ENCODE data around the gene HHAT. TPM values are rescaled to one million over a fixed set of nuclear protein-coding genes. Genes with fewer than 3 reads are reported as not detected.

The HHAT gene
- total RNA-seq, 1 donor from 2014 or later, result 11.4 TPM

GRCh38 chr1:210490781-210491180, 162.1 kb downstream of the HHAT start:
- Histone ChIP-seq H3K36me3 (ENCODE audit: insufficient read depth, low read length) (no peaks in the 10 kb centered on the region), H3K9me3 (ENCODE audit: insufficient read depth, low read depth, low read length) (no peaks in the 10 kb centered on the region), H4K20me1 (ENCODE audit: insufficient read depth, low read length) (no peaks in the 10 kb centered on the region), H3K9ac (ENCODE audit: low read length) (no peak overlapping the region), H3K4me1 (ENCODE audit: insufficient read depth, low read length) (peaks cover 3% of the 10 kb centered on the region), H3K4me2 (ENCODE audit: low read length) (no peak overlapping the region), H3K27ac (ENCODE audit: low read depth, low read length) (no peak overlapping the region), H2AFZ (ENCODE audit: low read depth, low read length) (no peak overlapping the region), H3K4me3 (ENCODE audit: insufficient read depth, low read depth, low read length) (no peak overlapping the region), H3K27me3 (ENCODE audit: insufficient read depth, low read length) (no peaks in the 10 kb centered on the region), H3K79me2 (ENCODE audit: insufficient read depth, low read length) (no peaks in the 10 kb centered on the region)
- Mint-ChIP-seq H3K9me3 (ENCODE audit: unreplicated experiment) (no peaks in the 10 kb centered on the region), H3K4me1 (ENCODE audit: low read depth, unreplicated experiment) (no peaks in the 10 kb centered on the region), H3K36me3 (ENCODE audit: low read depth, unreplicated experiment) (peaks cover 8% of the 10 kb centered on the region), H3K4me3 (ENCODE audit: unreplicated experiment) (no peak overlapping the region), H3K27me3 (ENCODE audit: low read depth, unreplicated experiment) (no peaks in the 10 kb centered on the region), H3K27ac (ENCODE audit: unreplicated experiment) (no peak overlapping the region)
- DNase-seq (ENCODE audit: low read depth) (no peak), FAIRE-seq (no peak)
- no peak for TF ChIP-seq EZH2 (IDR thresholded peaks at IDR 0.05; ENCODE audit: insufficient read depth, low read length)
- TF ChIP-seq, protein P1, sequence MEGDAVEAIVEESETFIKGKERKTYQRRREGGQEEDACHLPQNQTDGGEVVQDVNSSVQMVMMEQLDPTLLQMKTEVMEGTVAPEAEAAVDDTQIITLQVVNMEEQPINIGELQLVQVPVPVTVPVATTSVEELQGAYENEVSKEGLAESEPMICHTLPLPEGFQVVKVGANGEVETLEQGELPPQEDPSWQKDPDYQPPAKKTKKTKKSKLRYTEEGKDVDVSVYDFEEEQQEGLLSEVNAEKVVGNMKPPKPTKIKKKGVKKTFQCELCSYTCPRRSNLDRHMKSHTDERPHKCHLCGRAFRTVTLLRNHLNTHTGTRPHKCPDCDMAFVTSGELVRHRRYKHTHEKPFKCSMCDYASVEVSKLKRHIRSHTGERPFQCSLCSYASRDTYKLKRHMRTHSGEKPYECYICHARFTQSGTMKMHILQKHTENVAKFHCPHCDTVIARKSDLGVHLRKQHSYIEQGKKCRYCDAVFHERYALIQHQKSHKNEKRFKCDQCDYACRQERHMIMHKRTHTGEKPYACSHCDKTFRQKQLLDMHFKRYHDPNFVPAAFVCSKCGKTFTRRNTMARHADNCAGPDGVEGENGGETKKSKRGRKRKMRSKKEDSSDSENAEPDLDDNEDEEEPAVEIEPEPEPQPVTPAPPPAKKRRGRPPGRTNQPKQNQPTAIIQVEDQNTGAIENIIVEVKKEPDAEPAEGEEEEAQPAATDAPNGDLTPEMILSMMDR (IDR thresholded peaks at IDR 0.05; ENCODE audit: insufficient read depth, low read depth, low read length), result no peak

DNA sequence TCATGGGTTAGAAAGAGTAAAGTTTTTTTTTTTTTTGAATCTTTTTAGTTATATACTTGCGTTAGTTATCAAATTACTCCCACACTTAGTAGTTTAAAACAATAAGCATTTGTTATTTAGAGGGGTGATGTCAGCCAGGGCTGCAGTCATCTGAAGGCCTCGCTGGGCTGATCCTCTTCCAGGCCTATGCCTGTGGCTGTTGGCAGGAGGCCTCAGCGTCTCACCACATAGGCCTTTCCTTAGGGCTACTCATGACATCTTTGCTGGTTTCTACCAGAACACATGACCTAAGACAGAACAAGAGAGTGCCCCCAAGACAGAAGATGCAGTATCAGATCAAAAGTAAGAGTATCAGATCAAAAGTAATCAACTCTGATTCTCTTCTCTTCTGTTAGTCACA, 167.4 kb downstream of the HHAT start:
- Histone ChIP-seq H3K4me2 (ENCODE audit: low read length) (no peak overlapping the region), H3K27ac (ENCODE audit: low read depth, low read length) (peak overlapping the region; percentile 13), H3K27me3 (ENCODE audit: insufficient read depth, low read length) (no peaks in the 10 kb centered on the region), H3K4me1 (ENCODE audit: insufficient read depth, low read length) (peaks cover 8% of the 10 kb centered on the region), H4K20me1 (ENCODE audit: insufficient read depth, low read length) (no peaks in the 10 kb centered on the region), H3K4me3 (ENCODE audit: insufficient read depth, low read depth, low read length) (no peak overlapping the region), H3K79me2 (ENCODE audit: insufficient read depth, low read length) (no peaks in the 10 kb centered on the region), H2AFZ (ENCODE audit: low read depth, low read length) (no peak overlapping the region), H3K36me3 (ENCODE audit: insufficient read depth, low read length) (no peaks in the 10 kb centered on the region), H3K9me3 (ENCODE audit: insufficient read depth, low read depth, low read length) (no peaks in the 10 kb centered on the region), H3K9ac (ENCODE audit: low read length) (no peak overlapping the region)
- TF ChIP-seq EZH2 (IDR thresholded peaks at IDR 0.05; ENCODE audit: insufficient read depth, low read length), result no peak
- TF ChIP-seq, protein P1 (IDR thresholded peaks at IDR 0.05; ENCODE audit: insufficient read depth, low read depth, low read length), result no peak
- FAIRE-seq (no peak), DNase-seq (ENCODE audit: low read depth) (peak; percentile 91)
- Mint-ChIP-seq H3K27ac (ENCODE audit: unreplicated experiment) (no peak overlapping the region), H3K4me3 (ENCODE audit: unreplicated experiment) (no peak overlapping the region), H3K36me3 (ENCODE audit: low read depth, unreplicated experiment) (peaks cover 2% of the 10 kb centered on the region), H3K27me3 (ENCODE audit: low read depth, unreplicated experiment) (no peaks in the 10 kb centered on the region), H3K4me1 (ENCODE audit: low read depth, unreplicated experiment) (no peaks in the 10 kb centered on the region), H3K9me3 (ENCODE audit: unreplicated experiment) (no peaks in the 10 kb centered on the region)

- Mint-ChIP-seq H3K36me3 (ENCODE audit: low read depth, unreplicated experiment) (peaks cover 2% of the 10 kb centered on the region), H3K27ac (ENCODE audit: unreplicated experiment) (no peak overlapping the region), H3K4me3 (ENCODE audit: unreplicated experiment) (no peak overlapping the region), H3K9me3 (ENCODE audit: unreplicated experiment) (no peaks in the 10 kb centered on the region), H3K27me3 (ENCODE audit: low read depth, unreplicated experiment) (no peaks in the 10 kb centered on the region), H3K4me1 (ENCODE audit: low read depth, unreplicated experiment) (no peaks in the 10 kb centered on the region)
- Histone ChIP-seq H3K27ac (ENCODE audit: low read depth, low read length) (no peak overlapping the region), H3K4me3 (ENCODE audit: insufficient read depth, low read depth, low read length) (no peak overlapping the region), H3K4me2 (ENCODE audit: low read length) (no peak overlapping the region), H3K36me3 (ENCODE audit: insufficient read depth, low read length) (no peaks in the 10 kb centered on the region), H3K9me3 (ENCODE audit: insufficient read depth, low read depth, low read length) (no peaks in the 10 kb centered on the region), H3K27me3 (ENCODE audit: insufficient read depth, low read length) (no peaks in the 10 kb centered on the region), H4K20me1 (ENCODE audit: insufficient read depth, low read length) (no peaks in the 10 kb centered on the region), H2AFZ (ENCODE audit: low read depth, low read length) (no peak overlapping the region), H3K4me1 (ENCODE audit: insufficient read depth, low read length) (peaks cover 8% of the 10 kb centered on the region), H3K79me2 (ENCODE audit: insufficient read depth, low read length) (no peaks in the 10 kb centered on the region), H3K9ac (ENCODE audit: low read length) (no peak overlapping the region)
- FAIRE-seq (no peak), DNase-seq (ENCODE audit: low read depth) (no peak)
- no peak for TF ChIP-seq EZH2 (IDR thresholded peaks at IDR 0.05; ENCODE audit: insufficient read depth, low read length)
These were observed 171.3 kb downstream of the HHAT start for GRCh38 chr1:210499956-210500355.
